Measurements from ENCODE around the gene LSM14B. TPM values are rescaled to one million over a fixed set of nuclear protein-coding genes. Genes with fewer than 3 reads are reported as not detected.

Gene LSM14B
- total RNA-seq, 1 donor from 2014 or later, result 23.6 TPM

GRCh38 chr20:62183426-62184142 is 61.3 kb downstream of the LSM14B start:
- no peak for TF ChIP-seq POLR2A (IDR thresholded peaks at IDR 0.05)
- no peak for TF ChIP-seq POLR2AphosphoS5 (IDR thresholded peaks at IDR 0.05; ENCODE audit: insufficient read depth in 1 of 2, low read depth in 1 of 2)
- no peak for TF ChIP-seq CTCF (IDR thresholded peaks at IDR 0.05)
- peak overlapping the region; percentile 93 for H3K27ac ChIP-seq
- no peaks in the 10 kb centered on the region for H3K36me3 ChIP-seq
- no peaks in the 10 kb centered on the region for H3K9me3 ChIP-seq
- no peak for DNase-seq (ENCODE audit: extremely low spot score in 2 of 2)
- no peaks in the 10 kb centered on the region for H3K27me3 ChIP-seq
- H3K4me3 ChIP-seq, result peak overlapping the region; percentile 95 to 100
- peaks cover 46% of the 10 kb centered on the region for H3K4me1 ChIP-seq
- intact Hi-C loops (cut with DNase I), result no loop called here

Other genes starting within 250 kb of the LSM14B start
- gene TAF4, start 56.6 kb upstream of the LSM14B start, total RNA-seq, result 9.6 TPM
- 319 TPM for gene PSMA7, start 20.9 kb downstream of the LSM14B start, total RNA-seq
- gene SS18L1, start 21.3 kb downstream of the LSM14B start, total RNA-seq, result 25.3 TPM
- 13.3 TPM for gene MTG2, start 60.6 kb downstream of the LSM14B start, total RNA-seq
- gene HRH3, start 97.8 kb downstream of the LSM14B start, total RNA-seq, result not detected
- 51.3 TPM for gene OSBPL2, start 116.0 kb downstream of the LSM14B start, total RNA-seq
- 110 TPM for gene ADRM1, start 180.5 kb downstream of the LSM14B start, total RNA-seq
- gene LAMA5, start 244.8 kb downstream of the LSM14B start, total RNA-seq, result 150 TPM

Measured in vagina (tissue), 2 donors.